K562 (cell line): ENCODE data around the gene RHOBTB3. TPM values are rescaled to one million over a fixed set of nuclear protein-coding genes. Genes with fewer than 3 reads are reported as not detected.
A peak's percentile ranks its signal among the peaks of the same experiment; 100 is the strongest.

Experiments
- ATAC-seq: fragments of 200-7000 bp; cut with Tn5 transposase; 3 replicates; pipeline ENCODE4 v1.9.1; 2020; ENCODE audit warnings: moderate library complexity
- BruUV-seq: library from RNA; stranded (reverse); fragments of 400-500 nt; replicated peaks from 2 replicates; lab custom pipeline; 2021; lab: Mats Ljungman, UMichigan
- CTCF ChIA-PET: fragments of 300-600 bp; formaldehyde crosslinking; extraction: SDS; loops from one replicate; lab custom pipeline; 2021; ENCODE audit warnings: low intra/inter-chr PET ratio; lab: Yijun Ruan, JAX
- POLR2A ChIA-PET: fragments of 300-600, 350-650 bp; sonication (Branson Sonifier 250); formaldehyde crosslinking; extraction: SDS; loops from one replicate; lab custom pipeline; 2021; ENCODE audit warnings: antibody characterized with exemption, inconsistent platforms; lab: Yijun Ruan, JAX
- DNase-seq, 4 experiments: peaks; one replicate each; pipeline versions ENCODE4 v3.0.0 to v3.0.0-alpha.2; 2011 to 2018; ENCODE audit warnings: low spot score in 3 of 4, mixed read lengths in 3 of 4; ENCODE audit errors: extremely low read depth in 1 of 4
- FAIRE-seq: peaks from 2 replicates; lab custom pipeline; 2011; peaks lifted over from hg19 to GRCh38; lab: Jason Lieb, UNC
- H2AFZ ChIP-seq: 2 replicates; pipeline ENCODE4 v1.6.0; 2011; ENCODE audit warnings: low read depth, low read length, control low read depth, inconsistent platforms
- H3K27ac ChIP-seq: fragments of 200-600 bp; 3 replicates; pipeline ENCODE4 v1.8.0; 2011; ENCODE audit warnings: low read depth, mild to moderate bottlenecking, control low read depth, inconsistent platforms, low read length, moderate library complexity, mixed read lengths; ENCODE audit errors: extremely low read depth
- H3K27me3 ChIP-seq, 2 experiments: fragments of 300-600 bp in 1 of 2; 2 replicates in 1 of 2; 3 replicates in 1 of 2; pipeline versions ENCODE4 v1.6.0 to v1.8.0; 2011; ENCODE audit warnings: inconsistent platforms in 2 of 2, low read length in 2 of 2, mild to moderate bottlenecking in 1 of 2, mixed read lengths in 1 of 2, moderate library complexity in 1 of 2; ENCODE audit not compliant: control insufficient read depth in 2 of 2, insufficient read depth in 2 of 2
- H3K36me3 ChIP-seq: fragments of 300-600 bp; 3 replicates; pipeline ENCODE4 v1.8.0; 2011; ENCODE audit warnings: mild to moderate bottlenecking, low read length, inconsistent platforms; ENCODE audit not compliant: control insufficient read depth, insufficient read depth
- H3K4me1 ChIP-seq, 2 experiments: fragments of 200-600 bp in 1 of 2; replicated peaks in 1 of 2; 2 replicates in 1 of 2; 3 replicates in 1 of 2; pipeline versions ENCODE4 v1.5.1 to v1.8.0; 2011; ENCODE audit warnings: inconsistent platforms in 2 of 2, low read length in 2 of 2, mild to moderate bottlenecking in 1 of 2, mixed read lengths in 1 of 2, moderate library complexity in 1 of 2; ENCODE audit not compliant: control insufficient read depth in 2 of 2, insufficient read depth in 2 of 2
- H3K4me2 ChIP-seq: 2 replicates; pipeline ENCODE4 v1.6.1; 2011; ENCODE audit warnings: low read length, control low read depth, inconsistent platforms, mixed read lengths; ENCODE audit not compliant: insufficient read depth
- H3K4me3 ChIP-seq: fragments of 200-600 bp; sonication (generic), shearing (Covaris generic); 2 replicates; pipeline ENCODE4 v1.5.1; 2016; ENCODE audit warnings: control low read depth, inconsistent platforms
- H3K79me2 ChIP-seq: fragments of 200-600 bp; 3 replicates; pipeline ENCODE4 v1.8.0; 2011; ENCODE audit warnings: low read length, inconsistent platforms; ENCODE audit not compliant: control insufficient read depth, insufficient read depth
- H3K9ac ChIP-seq, 2 experiments: 2 replicates each; pipeline versions ENCODE4 v1.6.0 to v1.6.1; 2011; ENCODE audit warnings: low read depth in 2 of 2, low read length in 2 of 2, control low read depth in 1 of 2, inconsistent platforms in 1 of 2, mild to moderate bottlenecking in 1 of 2, mixed read lengths in 1 of 2; ENCODE audit not compliant: insufficient read depth in 1 of 2
- H3K9me1 ChIP-seq: one replicate; pipeline ENCODE4 v1.6.0; 2011; ENCODE audit warnings: inconsistent platforms, mild to moderate bottlenecking, low read length, moderate library complexity; ENCODE audit not compliant: control insufficient read depth, insufficient read depth
- H3K9me3 ChIP-seq: replicated peaks from 2 replicates; pipeline ENCODE4 v1.5.1; 2011; ENCODE audit warnings: low read depth, low read length, inconsistent platforms; ENCODE audit not compliant: control insufficient read depth, insufficient read depth
- H4K20me1 ChIP-seq: replicated peaks from 2 replicates; pipeline ENCODE4 v1.6.1; 2011; ENCODE audit warnings: low read length, inconsistent platforms, mixed read lengths; ENCODE audit not compliant: control insufficient read depth, insufficient read depth
- C11orf30 ChIP-seq: fragments of 450-650 bp; IDR thresholded peaks from 2 replicates; pipeline ENCODE4 v1.6.1; 2016; ENCODE audit warnings: low read depth, mild to moderate bottlenecking
- MAFF ChIP-seq: IDR thresholded peaks from 2 replicates; pipeline ENCODE4 v1.6.1; 2012; ENCODE audit warnings: low read length, improper control_type of control experiment
- MAFK ChIP-seq: IDR thresholded peaks from 2 replicates; pipeline ENCODE4 v1.6.1; 2011; ENCODE audit warnings: low read length, improper control_type of control experiment
- ZNF316 ChIP-seq: fragments of 450-650 bp; IDR thresholded peaks from 2 replicates; pipeline ENCODE4 v1.6.1; 2016
- WGBS: fragments of 100-300 bp; shearing (Covaris generic); methylation state at CpG from one replicate; pipeline ENCODE4 v1.1.6; 2016; ENCODE audit warnings: low coverage, mixed read lengths; ENCODE audit not compliant: insufficient coverage; ENCODE audit errors: missing lambda C conversion rate; 5-methylcytosine and 5-hydroxymethylcytosine counted together
- in situ Hi-C: fragments of 300-500 bp; cut with MboI; formaldehyde crosslinking; loops from 4 replicates; pipeline ENCODE4 v1.15.0; 2018; ENCODE audit warnings: inconsistent platforms, mixed read lengths
- intact Hi-C: fragments of 100-400 bp; cut with micrococcal nuclease; formaldehyde crosslinking; loops from 2 replicates; pipeline ENCODE4 v1.14.2; 2022
- polyA plus RNA-seq, 8 experiments: library from polyadenylated mRNA; depleted of rRNA in 4 of 8; stranded (reverse) in 5 of 8; unstranded in 3 of 8; fragments of >200 nt; fragmentation: Nextera tagmentation in 2 of 8; fragmentation: Illumina TruSeq in 1 of 8; extraction: Ambion mirVana in 2 of 8; extraction: Trizol in 1 of 8; gene quantifications; 2 replicates each; pipeline versions ENCODE4 v1.2.1 to v1.2.3, GENCODE V29; 2011 to 2014; ENCODE audit warnings: inconsistent platforms in 1 of 8, missing spikeins in 1 of 8
- total RNA-seq, 7 experiments: library from RNA; depleted of rRNA in 6 of 7; stranded (reverse); fragments of >200 nt in 6 of 7; fragmentation: Illumina TruSeq in 2 of 7; extraction: Trizol in 2 of 7; gene quantifications; 2 replicates each; pipeline versions ENCODE4 v1.2.1 to v1.2.3, GENCODE V29; 2011 to 2021; ENCODE audit warnings: low replicate concordance in 1 of 7
- TF ChIP-seq, protein P1 (sequence below): sonication (generic); formaldehyde crosslinking; IDR thresholded peaks from 2 replicates; pipeline ENCODE4 v1.8.1; 2023; ENCODE audit warnings: mild to moderate bottlenecking, missing genetic modification reagents
- TF ChIP-seq, protein P2 (sequence below): fragments of 200-400 bp; formaldehyde crosslinking; IDR thresholded peaks from 2 replicates; pipeline ENCODE4 v1.6.1; 2017; ENCODE audit warnings: mild to moderate bottlenecking, low read depth, low read length, moderate library complexity

The RHOBTB3 gene
- total and polyA plus RNA-seq, 9 of the 15 experiments (the other 6 are each of a cell fraction or from before 2014, with no cell fraction given) = 39.7 to 143 (median 115) TPM

DNA sequence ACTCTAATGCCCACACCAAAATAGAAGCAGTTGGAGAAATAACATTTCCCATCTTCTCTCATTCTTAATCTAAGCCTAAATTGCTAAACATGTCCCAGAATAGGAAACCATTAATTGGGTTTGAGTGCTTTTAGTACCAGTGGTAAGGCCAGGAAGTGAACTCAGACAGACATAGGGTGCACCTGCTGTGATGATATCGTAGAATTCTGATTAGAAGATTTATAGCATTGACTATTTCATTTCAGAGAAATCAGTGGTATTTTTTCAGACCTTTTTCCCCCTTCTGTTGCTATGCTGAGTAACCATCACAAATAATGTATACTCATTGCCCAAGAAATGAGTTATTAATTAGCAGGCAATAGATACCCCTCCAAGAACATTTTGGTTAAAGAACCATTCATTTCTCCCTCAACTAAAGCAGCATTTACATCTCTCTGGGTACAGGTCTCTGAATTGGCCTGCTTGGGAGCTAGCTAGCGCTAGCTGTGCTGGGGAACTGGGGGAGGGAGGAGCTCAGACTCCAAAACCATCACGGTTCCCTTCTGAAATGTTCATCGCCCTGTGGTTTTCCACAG, 84.1 kb downstream of the RHOBTB3 start (continued):
- TF ChIP-seq, protein P1, sequence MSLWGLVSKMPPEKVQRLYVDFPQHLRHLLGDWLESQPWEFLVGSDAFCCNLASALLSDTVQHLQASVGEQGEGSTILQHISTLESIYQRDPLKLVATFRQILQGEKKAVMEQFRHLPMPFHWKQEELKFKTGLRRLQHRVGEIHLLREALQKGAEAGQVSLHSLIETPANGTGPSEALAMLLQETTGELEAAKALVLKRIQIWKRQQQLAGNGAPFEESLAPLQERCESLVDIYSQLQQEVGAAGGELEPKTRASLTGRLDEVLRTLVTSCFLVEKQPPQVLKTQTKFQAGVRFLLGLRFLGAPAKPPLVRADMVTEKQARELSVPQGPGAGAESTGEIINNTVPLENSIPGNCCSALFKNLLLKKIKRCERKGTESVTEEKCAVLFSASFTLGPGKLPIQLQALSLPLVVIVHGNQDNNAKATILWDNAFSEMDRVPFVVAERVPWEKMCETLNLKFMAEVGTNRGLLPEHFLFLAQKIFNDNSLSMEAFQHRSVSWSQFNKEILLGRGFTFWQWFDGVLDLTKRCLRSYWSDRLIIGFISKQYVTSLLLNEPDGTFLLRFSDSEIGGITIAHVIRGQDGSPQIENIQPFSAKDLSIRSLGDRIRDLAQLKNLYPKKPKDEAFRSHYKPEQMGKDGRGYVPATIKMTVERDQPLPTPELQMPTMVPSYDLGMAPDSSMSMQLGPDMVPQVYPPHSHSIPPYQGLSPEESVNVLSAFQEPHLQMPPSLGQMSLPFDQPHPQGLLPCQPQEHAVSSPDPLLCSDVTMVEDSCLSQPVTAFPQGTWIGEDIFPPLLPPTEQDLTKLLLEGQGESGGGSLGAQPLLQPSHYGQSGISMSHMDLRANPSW (CRISPR knock-in tag) = no peak

DNA sequence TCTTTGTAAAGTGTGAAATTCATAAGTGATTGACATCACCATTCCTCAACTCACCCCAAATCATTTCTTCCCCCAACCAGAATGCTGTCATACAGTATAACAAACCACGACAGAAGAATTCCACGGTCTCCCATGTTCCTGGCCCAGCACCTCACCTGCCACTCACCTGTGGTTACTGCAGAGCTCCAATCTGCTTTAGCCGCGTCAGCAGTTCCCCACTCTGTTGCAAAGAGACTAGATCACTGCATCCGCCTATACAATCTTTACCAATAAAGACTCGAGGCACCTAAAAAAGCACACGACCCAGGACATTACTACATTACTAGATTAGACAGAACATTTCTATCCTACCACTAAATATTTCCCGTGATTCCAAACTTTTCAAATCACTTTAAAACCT, 85.2 kb downstream of the RHOBTB3 start:
- Histone ChIP-seq H3K9me1 (no peaks in the 10 kb centered on the region), H3K4me3 (no peak overlapping the region), H3K9me3 (no peaks in the 10 kb centered on the region), H3K27ac (no peak overlapping the region), H3K79me2 (no peaks in the 10 kb centered on the region), H3K4me2 (no peak overlapping the region), H4K20me1 (no peaks in the 10 kb centered on the region), H3K27me3 (no peaks in the 10 kb centered on the region), H3K4me1 (peaks cover 10 to 11% of the 10 kb centered on the region in 2 experiments; a peak in 4 of 5 replicates), H3K36me3 (no peaks in the 10 kb centered on the region), H2AFZ (no peak overlapping the region), H3K9ac (no peak overlapping the region)
- in situ Hi-C loops (no loop called here), intact Hi-C loops (no loop called here)
- no peak for DNase-seq
- ATAC-seq = no peak
- FAIRE-seq = no peak
- ChIA-PET POLR2A (interaction anchor here (0.6 kb wide), 1 partner anchor 58 kb away, joined by 4 read pairs; no protein-coding TSS in a partner anchor), CTCF (no interaction called here)
- BruUV-seq = no TSS peak
- peak; percentile 70; the same call in 1 of the 2 replicates for TF ChIP-seq ZNF316
- peak; percentile 46; the same call in 1 of the 2 replicates for TF ChIP-seq MAFK
- TF ChIP-seq, protein P2, sequence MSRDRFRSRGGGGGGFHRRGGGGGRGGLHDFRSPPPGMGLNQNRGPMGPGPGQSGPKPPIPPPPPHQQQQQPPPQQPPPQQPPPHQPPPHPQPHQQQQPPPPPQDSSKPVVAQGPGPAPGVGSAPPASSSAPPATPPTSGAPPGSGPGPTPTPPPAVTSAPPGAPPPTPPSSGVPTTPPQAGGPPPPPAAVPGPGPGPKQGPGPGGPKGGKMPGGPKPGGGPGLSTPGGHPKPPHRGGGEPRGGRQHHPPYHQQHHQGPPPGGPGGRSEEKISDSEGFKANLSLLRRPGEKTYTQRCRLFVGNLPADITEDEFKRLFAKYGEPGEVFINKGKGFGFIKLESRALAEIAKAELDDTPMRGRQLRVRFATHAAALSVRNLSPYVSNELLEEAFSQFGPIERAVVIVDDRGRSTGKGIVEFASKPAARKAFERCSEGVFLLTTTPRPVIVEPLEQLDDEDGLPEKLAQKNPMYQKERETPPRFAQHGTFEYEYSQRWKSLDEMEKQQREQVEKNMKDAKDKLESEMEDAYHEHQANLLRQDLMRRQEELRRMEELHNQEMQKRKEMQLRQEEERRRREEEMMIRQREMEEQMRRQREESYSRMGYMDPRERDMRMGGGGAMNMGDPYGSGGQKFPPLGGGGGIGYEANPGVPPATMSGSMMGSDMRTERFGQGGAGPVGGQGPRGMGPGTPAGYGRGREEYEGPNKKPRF = no peak
- TF ChIP-seq C11orf30 = peak; percentile 52; the same call in 1 of the 2 replicates
- 0 out of 2 replicates have a peak, but pooled peaks have one; percentile 24 for TF ChIP-seq MAFF
- 34% methylated on average over 6 of the region's 8 CpGs for WGBS
